Astrocyte (in vitro differentiated cells and primary cell): ENCODE results near the gene C8A.

Source experiments
- EZH2 ChIP-seq: IDR thresholded peaks from 2 replicates; pipeline ENCODE4 v1.6.1; 2012; ENCODE audit warnings: mild to moderate bottlenecking, low read length, inconsistent platforms; ENCODE audit not compliant: insufficient read depth
- TF ChIP-seq, protein P1 (sequence below): IDR thresholded peaks from 2 replicates; pipeline ENCODE4 v1.5.1; 2011; ENCODE audit warnings: low read depth, mild to moderate bottlenecking, inconsistent platforms, low read length, moderate library complexity; ENCODE audit not compliant: insufficient read depth

DNA sequence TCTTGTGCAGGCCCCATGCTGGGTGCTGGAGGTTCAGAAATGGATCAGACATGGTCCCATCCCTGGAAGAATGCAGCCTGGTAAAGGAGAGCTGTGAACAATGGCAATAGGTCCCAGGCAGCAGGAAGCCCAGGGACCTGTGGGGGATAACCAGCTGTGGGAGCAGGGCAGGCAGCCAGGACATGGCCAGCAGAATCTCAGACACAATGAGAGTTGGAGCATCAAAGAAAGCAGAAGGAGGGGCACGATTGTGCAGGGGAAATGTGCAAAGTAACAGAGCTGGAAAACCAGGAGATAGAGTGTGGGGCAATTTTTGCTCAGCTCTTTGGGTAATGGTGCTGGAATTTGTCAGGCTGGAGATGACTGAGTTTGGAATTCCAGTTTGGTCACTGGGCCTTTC lies 66.9 kb downstream of the C8A start:
- TF ChIP-seq, protein P1, sequence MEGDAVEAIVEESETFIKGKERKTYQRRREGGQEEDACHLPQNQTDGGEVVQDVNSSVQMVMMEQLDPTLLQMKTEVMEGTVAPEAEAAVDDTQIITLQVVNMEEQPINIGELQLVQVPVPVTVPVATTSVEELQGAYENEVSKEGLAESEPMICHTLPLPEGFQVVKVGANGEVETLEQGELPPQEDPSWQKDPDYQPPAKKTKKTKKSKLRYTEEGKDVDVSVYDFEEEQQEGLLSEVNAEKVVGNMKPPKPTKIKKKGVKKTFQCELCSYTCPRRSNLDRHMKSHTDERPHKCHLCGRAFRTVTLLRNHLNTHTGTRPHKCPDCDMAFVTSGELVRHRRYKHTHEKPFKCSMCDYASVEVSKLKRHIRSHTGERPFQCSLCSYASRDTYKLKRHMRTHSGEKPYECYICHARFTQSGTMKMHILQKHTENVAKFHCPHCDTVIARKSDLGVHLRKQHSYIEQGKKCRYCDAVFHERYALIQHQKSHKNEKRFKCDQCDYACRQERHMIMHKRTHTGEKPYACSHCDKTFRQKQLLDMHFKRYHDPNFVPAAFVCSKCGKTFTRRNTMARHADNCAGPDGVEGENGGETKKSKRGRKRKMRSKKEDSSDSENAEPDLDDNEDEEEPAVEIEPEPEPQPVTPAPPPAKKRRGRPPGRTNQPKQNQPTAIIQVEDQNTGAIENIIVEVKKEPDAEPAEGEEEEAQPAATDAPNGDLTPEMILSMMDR, result no peak
- no peak for TF ChIP-seq EZH2
